ENCODE measurements around the gene RPS21.

The RPS21 gene

GRCh38 chr20:62378215-62378614 lies 8.7 kb upstream of the RPS21 start:
- no peak for DNase-seq (ENCODE audit: low spot score)

DNA sequence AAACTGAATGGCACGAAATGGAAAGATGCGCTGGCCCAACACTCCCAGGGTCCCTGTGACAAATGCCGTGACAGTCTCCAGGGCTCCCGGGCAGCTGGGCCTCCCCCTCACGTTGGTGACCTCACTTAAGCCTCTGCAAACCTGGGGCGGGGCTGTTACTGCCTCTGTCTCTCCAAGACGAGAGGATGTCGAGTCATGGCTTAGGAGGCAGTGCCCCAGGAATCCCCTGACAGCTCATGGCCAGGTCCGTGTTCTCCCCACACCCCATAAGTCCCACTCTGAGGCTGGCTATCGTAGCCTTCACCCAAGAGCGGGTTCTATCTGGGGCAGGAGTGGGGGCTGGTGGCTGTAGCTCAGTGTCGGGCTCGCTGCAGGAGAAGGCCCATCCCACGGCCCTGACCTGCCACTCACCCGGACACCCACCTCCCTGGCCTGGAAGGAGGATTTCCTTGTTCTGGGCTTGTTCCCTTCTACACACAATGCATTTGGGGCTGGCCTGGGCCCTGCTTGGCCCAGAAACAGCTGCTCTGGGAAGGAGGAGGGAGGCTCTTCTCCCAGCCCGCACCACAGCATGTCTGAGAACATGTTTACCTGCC lies 5.6 kb upstream of the RPS21 start:
- DNase-seq (ENCODE audit: low spot score): no peak

DNA sequence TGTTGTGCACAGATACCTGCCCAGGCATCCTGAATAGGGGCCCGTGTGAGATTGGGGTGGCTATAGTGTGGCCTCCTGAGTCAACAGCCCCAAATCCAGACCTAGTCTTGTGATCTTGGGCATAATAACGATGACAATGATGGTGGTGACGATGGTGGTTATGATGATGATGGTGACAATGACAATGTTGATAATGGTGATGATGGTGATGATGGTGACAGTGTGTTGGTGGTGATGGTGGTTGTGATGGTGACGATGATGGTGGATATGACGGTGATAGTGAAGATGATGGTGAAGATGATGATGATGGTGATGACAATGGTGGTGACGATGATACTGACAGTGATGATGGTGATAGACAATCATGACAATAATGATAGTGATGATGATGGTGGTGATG lies 5.1 kb upstream of the RPS21 start:
- no peak for DNase-seq (ENCODE audit: low spot score)

DNA sequence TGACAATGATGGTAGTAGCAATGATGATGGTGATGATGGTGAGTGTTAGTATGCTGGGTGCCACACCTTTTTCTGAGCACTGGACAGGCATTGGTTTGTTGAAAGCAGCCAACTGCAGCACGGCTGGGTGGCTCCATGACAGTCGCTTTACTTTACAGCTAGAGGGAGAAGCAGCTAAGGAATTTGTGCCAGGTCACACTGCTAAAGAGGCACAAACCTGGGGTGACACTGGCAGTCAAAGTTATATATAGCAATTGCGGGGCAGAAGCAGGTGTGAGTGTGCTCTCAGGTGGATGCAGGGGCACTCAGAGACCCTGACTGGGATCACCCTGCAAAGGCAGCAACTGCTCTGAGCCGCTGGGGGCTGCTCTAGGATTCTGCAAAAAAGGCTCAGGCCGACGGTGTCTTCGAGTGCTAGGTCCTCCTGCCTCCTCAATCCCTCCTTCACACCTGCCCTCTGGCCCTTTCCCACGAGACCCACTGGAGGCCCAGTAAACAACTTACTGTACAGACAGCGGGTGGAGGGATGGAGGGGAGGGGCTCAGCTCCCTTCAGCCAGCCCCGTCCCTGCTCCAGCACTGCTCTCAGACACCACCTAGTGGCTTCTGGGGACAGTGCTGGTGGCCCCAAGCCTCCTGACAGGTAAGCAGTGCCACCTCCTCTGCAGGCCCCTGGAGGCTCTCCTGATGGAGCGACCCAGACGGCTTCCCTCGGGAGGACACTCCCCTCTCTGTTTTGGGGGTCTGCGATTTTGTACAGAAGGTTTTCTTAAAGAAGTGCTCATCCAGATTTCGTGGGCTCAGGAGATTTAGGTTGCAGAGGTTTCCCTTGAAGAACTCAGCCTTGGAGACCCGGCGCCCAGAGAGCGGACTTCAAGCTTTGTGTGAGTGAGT lies 4.4 kb upstream of the RPS21 start:
- DNase-seq (ENCODE audit: low spot score): peak; percentile 82

GRCh38 chr20:62387219-62387913 lies 463 bp downstream of the RPS21 start:
- DNase-seq (ENCODE audit: low spot score): no peak

- DNase-seq (ENCODE audit: low spot score): no peak
Observed at GRCh38 chr20:62387933-62388635, 1.2 kb downstream of the RPS21 start.

DNA sequence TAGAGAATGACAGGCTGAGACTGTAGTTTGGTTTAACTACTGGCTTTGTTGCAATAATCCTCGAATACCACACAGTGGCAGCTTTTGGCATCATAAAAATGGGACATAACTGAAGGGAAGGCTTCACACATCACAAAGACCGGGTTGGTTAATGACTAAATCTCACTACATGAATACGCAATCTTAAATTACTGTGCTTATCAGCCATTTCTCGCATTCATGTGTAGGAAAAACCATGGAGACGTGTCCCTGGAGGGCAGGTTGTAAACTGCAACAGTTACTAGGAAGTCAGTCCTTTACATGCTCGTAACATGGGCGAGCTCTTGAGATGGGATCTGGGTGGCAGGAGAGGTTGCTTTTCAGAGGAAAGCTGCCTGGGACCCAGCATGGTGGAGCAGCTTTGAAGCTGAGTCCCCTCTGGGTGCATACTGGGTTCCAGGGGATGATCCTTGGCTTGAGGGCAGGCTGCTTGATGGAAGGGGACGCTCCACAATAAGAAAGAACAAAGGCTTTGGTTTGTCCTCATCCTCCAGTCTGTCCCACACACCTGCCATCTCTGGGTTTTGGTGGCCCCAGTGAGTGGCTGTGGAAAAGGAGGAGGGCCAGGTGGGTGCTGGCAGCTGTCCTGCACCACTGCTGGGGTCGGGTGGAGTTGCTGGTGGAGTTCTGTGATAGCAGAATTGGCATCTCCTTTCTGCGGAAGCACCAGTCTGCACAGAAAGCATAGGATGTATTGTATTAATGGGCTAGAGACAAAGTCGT lies 2.1 kb downstream of the RPS21 start:
- no peak for DNase-seq (ENCODE audit: low spot score)

GRCh38 chr20:62389601-62390087 lies 2.7 kb downstream of the RPS21 start:
- DNase-seq (ENCODE audit: low spot score): no peak

- no peak for DNase-seq (ENCODE audit: low spot score)
Observed at GRCh38 chr20:62390317-62391164, 3.6 kb downstream of the RPS21 start.

DNA sequence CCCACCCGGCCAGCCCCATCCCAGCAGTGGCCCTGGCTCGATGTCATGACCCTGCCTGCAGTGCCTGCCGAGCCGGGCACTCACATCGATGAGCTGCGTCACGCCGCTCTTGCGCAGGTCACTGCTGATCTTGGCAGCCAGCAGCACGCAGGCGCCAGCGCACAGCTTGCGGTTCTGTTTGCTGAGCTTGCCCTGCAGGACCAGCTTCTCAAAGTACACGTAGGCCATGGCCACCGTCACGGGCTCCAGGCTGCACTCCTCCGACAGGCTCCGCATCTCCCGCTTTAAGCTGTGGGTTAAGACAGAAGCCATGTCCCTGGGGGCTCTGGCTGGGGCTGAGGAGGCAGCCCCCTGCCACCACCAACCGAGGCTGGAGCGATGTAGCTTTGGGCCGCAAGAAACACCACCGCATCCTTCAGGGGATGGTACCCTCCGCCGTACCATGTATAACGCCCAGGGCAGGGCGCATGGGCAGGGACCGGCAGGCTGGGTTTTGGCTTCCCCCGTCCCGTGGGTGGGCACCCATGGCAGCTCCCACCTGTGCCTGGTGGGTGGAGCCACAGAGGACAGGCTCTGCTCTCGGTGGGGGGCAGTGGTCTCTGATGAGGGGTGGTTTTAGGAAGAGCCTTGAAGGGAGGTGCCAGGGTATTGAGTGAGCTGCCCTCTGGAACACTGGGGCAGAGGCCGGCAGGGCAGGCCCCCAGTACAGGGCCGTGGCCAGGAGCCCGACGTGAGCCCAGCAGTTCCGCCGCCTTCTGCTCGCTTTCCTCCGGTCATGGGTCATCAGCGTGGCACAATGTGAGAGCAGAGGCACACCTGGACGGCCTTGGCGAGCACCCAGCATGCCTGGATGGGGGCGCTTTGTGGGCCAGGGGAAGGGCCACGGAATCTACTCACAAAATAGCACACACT lies 4.5 kb downstream of the RPS21 start:
- DNase-seq (ENCODE audit: low spot score): no peak

- no peak for DNase-seq (ENCODE audit: low spot score)
Observed at GRCh38 chr20:62392077-62392418, 5.1 kb downstream of the RPS21 start.

GRCh38 chr20:62392621-62393334 lies 5.9 kb downstream of the RPS21 start:
- DNase-seq (ENCODE audit: low spot score): no peak

- DNase-seq (ENCODE audit: low spot score): no peak
Observed at GRCh38 chr20:62393335-62393665, 6.4 kb downstream of the RPS21 start.

DNA sequence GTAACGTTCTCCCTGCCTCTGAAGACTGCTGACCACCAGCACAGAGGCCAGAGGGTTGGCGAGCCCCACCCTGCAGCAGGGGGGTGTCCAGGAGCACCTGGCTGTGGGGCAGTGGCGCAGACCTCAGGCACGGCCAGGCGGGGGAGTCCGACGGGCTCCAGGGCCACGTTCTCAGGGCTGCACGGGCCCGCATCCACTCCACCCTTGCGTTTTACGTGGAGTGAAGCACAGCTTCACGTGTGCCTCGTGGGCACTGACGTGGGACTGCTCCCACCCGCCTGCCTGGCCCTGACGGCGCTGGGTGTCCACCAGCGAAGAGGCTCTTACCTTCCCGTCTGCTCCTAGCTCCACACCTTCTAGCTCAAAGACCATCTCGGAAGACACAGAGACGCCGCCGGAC lies 6.9 kb downstream of the RPS21 start:
- DNase-seq (ENCODE audit: low spot score): no peak

DNA sequence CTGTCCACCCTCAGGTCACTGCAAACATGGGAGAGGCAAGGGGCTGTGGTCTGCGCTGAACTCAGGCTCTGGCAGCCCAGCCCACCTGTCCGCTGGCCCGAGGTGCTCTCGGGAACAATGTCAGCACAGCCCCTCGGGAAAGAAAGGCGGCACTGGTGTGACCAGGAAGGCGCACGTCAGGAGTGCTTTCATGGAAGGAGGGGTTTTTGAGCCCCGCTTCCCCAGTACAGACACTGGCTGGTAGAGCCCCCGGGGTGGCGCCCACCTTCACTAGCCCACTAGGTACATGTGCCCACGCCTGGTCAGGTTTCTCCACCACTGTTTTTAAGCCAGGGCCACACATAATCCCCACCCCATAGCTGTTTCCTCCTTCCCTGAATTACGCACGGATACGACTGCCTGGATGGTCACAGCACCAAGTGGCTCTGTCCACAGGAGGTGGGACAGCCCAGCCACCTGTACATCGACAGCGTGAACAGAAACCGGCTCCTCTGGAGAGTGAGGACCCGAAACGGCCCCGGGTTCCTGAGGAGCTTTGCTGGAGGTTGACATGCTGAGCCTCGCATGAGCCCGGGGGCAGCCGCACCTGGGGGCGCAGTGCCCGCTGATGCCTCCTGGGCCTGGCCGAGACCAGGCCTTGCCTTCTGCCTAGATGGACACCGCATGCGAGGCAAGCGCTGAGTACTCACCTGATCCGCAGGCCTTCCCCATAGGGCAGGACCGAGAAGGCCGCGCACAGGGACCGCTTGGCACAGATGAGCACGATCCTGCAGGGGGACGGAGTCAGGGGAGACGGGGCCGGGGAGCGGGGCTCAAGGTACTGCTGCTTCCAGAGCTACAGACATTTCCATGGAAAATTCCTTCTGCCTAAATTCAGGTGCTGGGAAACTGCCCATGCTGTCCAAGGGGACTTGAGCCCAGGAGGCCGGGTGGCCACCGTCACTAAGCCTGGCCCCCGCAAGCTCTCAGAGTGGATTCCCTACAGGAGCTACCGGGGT lies 7.6 kb downstream of the RPS21 start:
- no peak for DNase-seq (ENCODE audit: low spot score)

DNA sequence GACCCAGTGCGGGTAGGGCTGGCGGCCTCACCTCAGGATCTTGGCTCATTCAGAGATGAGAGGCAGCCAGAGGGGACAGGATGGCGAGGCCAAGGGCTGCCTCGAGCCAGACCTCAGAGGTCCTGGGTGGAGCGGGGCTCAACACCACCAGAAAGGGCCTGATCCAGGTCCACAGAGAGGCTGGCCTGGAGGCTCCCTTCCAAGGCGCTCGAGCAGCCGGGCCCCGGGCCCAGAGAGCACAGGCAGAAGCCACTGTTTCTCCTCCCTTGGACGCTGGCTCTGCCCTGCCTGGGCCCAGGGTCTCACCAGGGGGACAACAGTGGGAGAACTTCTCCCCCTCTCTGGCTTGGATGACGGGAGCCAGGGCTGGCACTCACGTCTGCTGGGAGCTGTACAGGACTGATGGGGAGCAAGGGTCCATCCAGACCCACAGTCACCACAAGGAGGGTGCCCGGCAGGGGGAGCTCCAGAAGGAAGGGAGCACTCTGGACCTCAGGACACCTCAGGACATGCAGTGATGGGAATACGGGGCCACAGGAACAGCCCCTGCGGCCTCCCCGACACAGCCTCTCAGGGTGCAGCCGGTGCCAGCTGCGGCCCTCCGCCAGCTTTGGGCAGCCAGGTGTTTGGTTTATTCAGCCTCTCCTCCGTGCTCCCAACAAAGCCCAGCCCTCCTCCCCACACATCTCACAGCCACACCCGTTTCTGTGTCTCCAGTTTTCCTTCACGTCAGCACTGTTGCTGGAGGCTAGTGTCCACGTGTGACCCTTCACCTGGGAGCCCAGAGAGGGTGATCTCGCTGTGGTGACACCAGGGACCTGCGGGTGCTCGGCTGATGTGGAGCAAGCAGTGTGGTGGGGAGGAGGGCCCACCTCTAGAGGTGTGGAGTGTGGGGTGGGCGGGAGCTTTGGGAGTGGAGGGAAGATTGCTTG lies 8.7 kb downstream of the RPS21 start:
- no peak for DNase-seq (ENCODE audit: low spot score)

All from iPS-NIHi11 (cell line).